IPS-15b (cell line): ENCODE data around the gene BIRC2.

ENCODE experiments used
- H3K27me3 ChIP-seq: one replicate; pipeline ENCODE4 v1.6.1; 2013; ENCODE audit warnings: low read length; ENCODE audit not compliant: control insufficient read depth, insufficient read depth
- H3K36me3 ChIP-seq: one replicate; pipeline ENCODE4 v1.6.1; 2013; ENCODE audit warnings: low read length; ENCODE audit not compliant: control insufficient read depth, insufficient read depth
- H3K4me1 ChIP-seq: one replicate; pipeline ENCODE4 v1.6.1; 2013; ENCODE audit warnings: mild to moderate bottlenecking, low read length; ENCODE audit not compliant: control insufficient read depth, insufficient read depth
- H3K4me3 ChIP-seq: one replicate; pipeline ENCODE4 v1.5.1; 2013; ENCODE audit warnings: low read depth, low read length
- H3K9ac ChIP-seq: one replicate; pipeline ENCODE4 v1.6.1; 2013; ENCODE audit warnings: low read depth, mild to moderate bottlenecking, low read length
- H3K9me3 ChIP-seq: one replicate; pipeline ENCODE4 v1.6.1; 2013; ENCODE audit warnings: mild to moderate bottlenecking, low read length; ENCODE audit not compliant: control insufficient read depth, insufficient read depth

BIRC2 gene

DNA sequence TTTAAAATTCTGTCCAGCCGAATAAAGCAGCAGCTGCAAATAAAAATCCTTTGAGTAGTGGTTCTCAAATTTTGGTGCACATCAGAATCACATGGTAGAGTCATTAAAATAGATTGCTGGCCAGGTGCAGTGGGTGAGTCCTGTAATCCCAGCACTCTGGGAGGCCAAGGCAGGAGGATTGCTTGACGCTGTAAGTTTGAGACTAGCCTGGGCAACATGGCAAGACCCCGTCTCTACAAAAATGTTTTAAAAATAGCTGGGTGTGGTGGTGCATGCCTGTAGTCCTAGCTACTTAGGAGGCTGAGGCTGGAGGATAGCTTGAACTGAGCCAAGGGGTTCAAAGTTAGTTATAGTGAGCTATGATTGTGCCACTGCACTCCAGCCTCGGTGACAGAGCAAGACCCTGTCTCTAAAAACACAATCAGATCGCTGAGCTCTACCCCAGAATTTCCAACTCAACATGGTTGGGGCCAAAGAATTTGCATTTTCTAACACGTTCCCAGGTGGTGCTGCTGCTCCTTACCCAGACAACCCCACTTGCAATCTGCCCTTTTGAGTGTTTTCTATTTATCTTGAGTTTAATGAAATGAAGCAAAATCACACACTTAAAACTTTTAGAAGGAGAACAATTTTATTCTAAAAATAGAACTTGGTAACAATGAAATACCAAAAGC, 48.8 kb downstream of the BIRC2 start:
- Histone ChIP-seq H3K4me3 (no peak overlapping the region), H3K9me3 (no peaks in the 10 kb centered on the region), H3K36me3 (peaks cover 6% of the 10 kb centered on the region), H3K9ac (no peak overlapping the region), H3K27me3 (no peaks in the 10 kb centered on the region), H3K4me1 (no peaks in the 10 kb centered on the region)

DNA sequence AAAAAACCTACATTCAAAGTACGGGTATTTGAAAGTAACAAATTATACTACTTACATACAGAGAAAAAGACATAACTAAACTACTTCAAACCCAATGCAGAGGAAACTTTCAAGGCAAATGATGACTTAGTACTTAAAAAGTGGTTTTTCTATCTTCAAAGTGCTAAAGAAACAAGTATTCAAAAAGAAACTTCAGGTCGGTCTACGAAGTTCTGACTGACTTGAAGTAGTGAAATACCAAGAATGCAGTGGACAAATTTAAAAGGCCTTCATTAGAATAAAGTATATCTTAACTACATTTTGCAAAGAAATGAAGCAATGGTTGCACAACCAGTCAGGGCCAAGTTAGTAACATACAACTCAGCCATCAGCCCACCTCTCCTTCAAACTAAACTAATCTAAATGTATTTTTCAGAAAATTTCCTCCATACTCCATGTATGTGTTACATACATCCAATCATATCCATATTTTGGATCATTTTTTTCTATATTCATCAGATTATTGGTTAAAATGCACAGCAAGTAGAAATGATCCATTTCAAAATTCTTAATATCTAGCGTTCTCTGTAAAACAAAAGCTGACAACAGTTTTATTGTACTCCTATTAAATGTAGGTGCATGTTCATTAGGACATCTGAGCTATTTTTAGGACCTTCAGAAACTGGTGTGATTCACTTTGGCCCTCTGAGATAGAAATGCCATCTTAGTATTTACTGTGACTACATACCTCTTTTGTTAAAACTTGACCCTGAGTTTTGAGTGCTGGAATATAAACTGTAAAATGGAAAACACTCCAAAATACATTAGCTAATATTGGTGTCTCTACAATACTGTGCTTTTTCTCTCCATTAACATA, 49.9 kb downstream of the BIRC2 start:
- Histone ChIP-seq H3K9me3 (no peaks in the 10 kb centered on the region), H3K9ac (no peak overlapping the region), H3K4me3 (no peak overlapping the region), H3K27me3 (no peaks in the 10 kb centered on the region), H3K36me3 (peaks cover 6% of the 10 kb centered on the region), H3K4me1 (no peaks in the 10 kb centered on the region)

DNA sequence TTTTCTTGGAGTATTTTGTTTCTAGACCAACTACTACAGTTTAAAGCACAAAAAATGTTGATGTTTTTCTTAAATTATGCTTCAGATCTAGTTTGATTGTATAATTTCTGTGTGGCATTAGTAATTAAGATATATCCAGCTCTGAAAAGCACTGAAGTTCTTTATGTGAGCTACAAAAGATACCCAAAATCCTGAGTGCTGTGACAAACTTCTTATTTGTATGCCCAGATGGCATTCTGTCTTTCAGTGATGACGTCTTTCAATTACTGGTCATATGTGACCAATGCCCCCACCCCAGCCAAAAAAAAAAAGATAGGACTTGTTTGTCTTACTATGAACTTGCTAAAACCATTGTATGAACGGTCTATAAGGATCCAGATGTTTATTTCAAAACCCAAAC, 51.3 kb downstream of the BIRC2 start:
- Histone ChIP-seq H3K27me3 (no peaks in the 10 kb centered on the region), H3K9ac (no peak overlapping the region), H3K4me3 (no peak overlapping the region), H3K9me3 (no peaks in the 10 kb centered on the region), H3K36me3 (peaks cover 5% of the 10 kb centered on the region), H3K4me1 (no peaks in the 10 kb centered on the region)

DNA sequence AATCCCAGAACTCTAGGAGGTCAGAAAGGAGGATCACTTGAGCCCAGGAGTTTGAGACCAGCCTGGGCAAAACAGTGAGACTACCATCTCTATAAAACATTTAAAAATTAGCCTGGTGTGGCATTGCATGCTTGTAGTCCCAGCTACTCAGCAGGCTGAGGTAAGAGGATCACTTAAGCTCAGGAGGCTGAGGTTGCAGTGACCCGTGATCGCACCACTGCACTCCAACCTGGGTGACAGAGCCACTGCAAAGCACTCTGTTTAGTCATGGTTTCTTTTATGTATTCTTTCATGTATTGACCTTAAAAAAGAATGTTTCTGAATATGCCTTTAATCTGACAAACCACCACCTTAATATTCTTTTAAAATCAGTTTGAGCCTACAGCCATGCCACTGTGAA, 52.2 kb downstream of the BIRC2 start:
- Histone ChIP-seq H3K4me3 (no peak overlapping the region), H3K36me3 (no peaks in the 10 kb centered on the region), H3K27me3 (no peaks in the 10 kb centered on the region), H3K4me1 (no peaks in the 10 kb centered on the region), H3K9me3 (no peaks in the 10 kb centered on the region), H3K9ac (no peak overlapping the region)

DNA sequence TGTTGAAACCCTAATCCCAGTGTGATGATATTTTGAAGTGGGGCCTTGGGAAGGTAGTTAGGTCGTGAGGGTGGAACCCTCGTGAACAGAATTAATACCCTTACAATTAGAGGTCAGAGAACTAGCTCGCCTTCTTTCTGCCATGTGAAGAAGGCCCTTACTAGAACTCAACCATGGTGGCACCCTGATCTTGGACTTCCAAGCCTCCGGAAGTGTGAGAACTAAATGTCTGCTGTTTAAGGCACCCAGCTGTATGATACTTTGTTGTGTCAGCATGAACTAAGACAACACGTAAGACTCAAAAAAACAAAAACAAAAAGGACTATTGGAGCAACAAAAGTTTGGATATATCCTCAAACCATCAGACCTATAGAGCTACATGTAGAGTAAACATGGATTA, 53.6 kb downstream of the BIRC2 start:
- H3K4me1 ChIP-seq = no peaks in the 10 kb centered on the region
- no peaks in the 10 kb centered on the region for H3K36me3 ChIP-seq
- no peak overlapping the region for H3K4me3 ChIP-seq
- no peaks in the 10 kb centered on the region for H3K27me3 ChIP-seq
- no peaks in the 10 kb centered on the region for H3K9me3 ChIP-seq
- H3K9ac ChIP-seq = no peak overlapping the region

DNA sequence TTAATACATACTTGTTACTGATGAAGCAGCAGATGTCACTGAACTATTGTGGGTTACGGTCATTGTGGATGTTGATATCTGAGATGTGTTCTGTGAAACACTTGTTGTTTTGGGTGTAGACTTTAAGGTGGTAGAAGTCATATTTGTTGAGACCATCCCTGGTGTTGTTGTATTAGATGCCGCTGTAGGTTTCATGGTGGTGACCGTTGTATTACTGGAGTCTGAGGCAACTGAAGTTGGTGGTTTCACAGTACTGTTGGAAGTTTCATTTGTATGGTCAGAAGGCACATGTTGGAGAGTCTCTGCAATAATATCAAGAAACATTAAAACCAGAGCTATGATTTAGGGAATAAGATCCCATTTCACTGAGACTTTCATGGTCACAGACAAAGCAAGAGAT, 54.9 kb downstream of the BIRC2 start:
- H3K27me3 ChIP-seq = no peaks in the 10 kb centered on the region
- H3K9ac ChIP-seq = no peak overlapping the region
- H3K36me3 ChIP-seq = no peaks in the 10 kb centered on the region
- no peaks in the 10 kb centered on the region for H3K4me1 ChIP-seq
- H3K4me3 ChIP-seq = no peak overlapping the region
- H3K9me3 ChIP-seq = no peaks in the 10 kb centered on the region

DNA sequence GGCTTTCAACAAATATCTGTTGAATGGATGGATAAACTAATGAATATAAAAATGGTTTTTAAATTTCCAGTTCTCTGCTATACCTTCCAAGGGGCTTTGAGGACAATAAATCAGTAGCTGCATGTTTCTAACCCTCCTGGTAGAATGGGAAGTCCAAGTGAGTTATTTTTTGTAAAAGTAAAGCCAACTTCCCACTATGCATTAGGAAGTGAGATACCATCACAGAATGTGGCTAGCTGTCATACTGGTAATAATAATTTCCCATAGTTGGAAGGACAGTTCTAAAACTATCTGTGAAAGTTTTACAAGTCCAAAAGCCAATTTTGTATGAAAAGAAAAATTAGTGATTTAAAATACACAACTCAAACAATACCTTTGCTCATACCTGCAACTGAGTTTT, 55.5 kb downstream of the BIRC2 start:
- Histone ChIP-seq H3K36me3 (no peaks in the 10 kb centered on the region), H3K9me3 (no peaks in the 10 kb centered on the region), H3K27me3 (no peaks in the 10 kb centered on the region), H3K9ac (no peak overlapping the region), H3K4me1 (no peaks in the 10 kb centered on the region), H3K4me3 (no peak overlapping the region)

DNA sequence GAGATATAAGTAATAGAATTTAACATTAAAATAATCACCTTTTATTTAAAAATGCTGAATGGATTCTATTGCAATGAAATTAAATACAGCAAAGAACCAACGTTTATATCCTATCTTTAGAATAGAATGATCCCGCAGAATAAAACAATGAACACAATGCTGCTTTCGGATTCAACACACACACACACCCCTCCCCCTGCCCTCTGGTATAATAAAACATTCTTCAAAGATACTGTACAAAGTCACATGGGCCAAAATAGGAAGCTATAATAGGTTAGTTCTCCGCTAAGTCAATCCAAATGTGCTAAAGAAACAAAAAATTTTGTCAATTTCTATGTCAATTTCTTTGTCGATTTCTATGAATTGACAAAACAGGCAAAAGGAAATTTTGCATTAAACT, 58.5 kb downstream of the BIRC2 start:
- H3K4me3 ChIP-seq = no peak overlapping the region
- H3K4me1 ChIP-seq = no peaks in the 10 kb centered on the region
- H3K9ac ChIP-seq = no peak overlapping the region
- H3K36me3 ChIP-seq = no peaks in the 10 kb centered on the region
- H3K27me3 ChIP-seq = no peaks in the 10 kb centered on the region
- no peaks in the 10 kb centered on the region for H3K9me3 ChIP-seq

DNA sequence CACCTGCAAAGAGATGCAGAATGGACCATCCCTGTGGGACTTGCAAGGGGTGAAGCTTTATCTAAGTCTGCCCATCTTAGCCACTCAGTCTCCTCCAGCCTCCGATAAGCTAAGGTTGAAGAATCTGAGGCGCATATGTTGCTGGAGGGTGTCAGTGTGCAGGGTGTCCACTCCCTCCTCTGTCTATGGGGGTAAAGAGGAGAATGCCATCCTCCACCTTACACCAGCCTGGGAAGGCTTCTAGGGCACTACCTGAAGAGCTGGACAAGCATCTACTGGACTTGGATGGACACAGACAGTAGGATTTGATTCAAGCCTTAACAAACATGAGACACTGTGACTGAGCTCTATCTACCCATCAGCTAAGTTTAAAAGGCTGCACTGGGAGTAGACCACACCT, 59.1 kb downstream of the BIRC2 start:
- no peaks in the 10 kb centered on the region for H3K36me3 ChIP-seq
- H3K27me3 ChIP-seq = no peaks in the 10 kb centered on the region
- H3K4me1 ChIP-seq = no peaks in the 10 kb centered on the region
- no peak overlapping the region for H3K9ac ChIP-seq
- no peaks in the 10 kb centered on the region for H3K9me3 ChIP-seq
- no peak overlapping the region for H3K4me3 ChIP-seq

DNA sequence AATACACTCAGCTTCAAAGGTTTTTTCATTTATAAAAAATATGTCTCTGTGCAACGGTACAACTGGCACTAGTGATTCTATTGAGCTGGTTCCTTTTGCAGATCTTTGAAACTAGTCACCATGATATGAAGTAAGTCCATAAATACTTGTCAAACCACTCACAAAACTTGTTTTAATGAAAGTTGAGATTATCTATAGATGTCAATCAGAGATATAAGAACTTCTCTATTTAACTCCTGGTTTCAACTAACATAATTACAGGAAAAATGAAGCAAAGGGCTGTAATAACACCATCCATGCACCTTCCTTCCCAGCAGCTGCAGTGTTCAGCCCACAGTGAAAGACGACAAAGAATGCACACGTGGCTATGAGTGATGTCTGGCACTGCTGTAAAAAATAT, 60.9 kb downstream of the BIRC2 start:
- H3K9me3 ChIP-seq = no peaks in the 10 kb centered on the region
- H3K9ac ChIP-seq = no peak overlapping the region
- no peaks in the 10 kb centered on the region for H3K4me1 ChIP-seq
- H3K4me3 ChIP-seq = no peak overlapping the region
- no peaks in the 10 kb centered on the region for H3K27me3 ChIP-seq
- no peaks in the 10 kb centered on the region for H3K36me3 ChIP-seq

DNA sequence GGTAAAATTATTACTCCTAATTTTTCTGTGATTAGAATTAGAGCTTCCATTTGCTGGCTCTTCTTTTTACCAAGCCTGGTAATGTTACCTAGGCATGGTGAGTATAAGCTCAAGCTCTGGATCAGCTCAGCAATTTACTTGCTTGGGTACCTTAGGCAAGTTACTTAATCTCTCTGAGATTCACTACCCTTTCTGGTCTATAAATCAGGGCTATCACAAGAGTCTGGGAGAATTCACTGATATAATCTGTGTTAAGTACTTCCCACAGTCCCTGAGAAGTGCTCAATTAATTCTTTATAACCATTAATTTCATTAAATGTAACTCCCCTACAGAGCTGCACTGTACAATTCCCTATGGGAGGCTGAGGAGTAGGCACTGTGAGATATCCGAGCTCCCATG, 61.3 kb downstream of the BIRC2 start:
- no peaks in the 10 kb centered on the region for H3K4me1 ChIP-seq
- H3K9me3 ChIP-seq = no peaks in the 10 kb centered on the region
- H3K36me3 ChIP-seq = no peaks in the 10 kb centered on the region
- no peaks in the 10 kb centered on the region for H3K27me3 ChIP-seq
- no peak overlapping the region for H3K4me3 ChIP-seq
- H3K9ac ChIP-seq = no peak overlapping the region

DNA sequence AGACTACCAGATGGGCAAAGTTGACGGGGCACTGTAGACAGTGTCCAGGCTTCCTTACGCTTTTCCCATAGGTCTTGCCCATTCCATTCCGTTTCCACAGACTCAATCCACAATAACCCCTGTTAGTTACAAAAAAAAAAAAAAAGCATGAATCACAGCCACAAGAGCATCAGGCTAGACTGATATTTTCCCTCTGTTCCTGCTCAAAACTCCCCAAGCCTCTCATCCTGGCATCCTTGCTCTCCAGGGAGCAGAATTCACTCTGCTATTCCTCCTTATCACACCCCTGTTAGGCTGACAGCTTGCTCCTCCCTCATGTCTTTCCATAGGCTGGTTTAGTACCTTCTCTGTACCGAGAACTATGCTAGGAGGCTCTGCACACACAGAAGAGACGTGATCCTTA, 63.4 kb downstream of the BIRC2 start:
- H3K27me3 ChIP-seq = no peaks in the 10 kb centered on the region
- no peaks in the 10 kb centered on the region for H3K9me3 ChIP-seq
- no peak overlapping the region for H3K9ac ChIP-seq
- H3K36me3 ChIP-seq = no peaks in the 10 kb centered on the region
- no peaks in the 10 kb centered on the region for H3K4me1 ChIP-seq
- H3K4me3 ChIP-seq = no peak overlapping the region
